GM06990 (cell line): ENCODE results near the gene DCBLD1.
"Not testable (repeated sequence)": the region's sequence is repeated elsewhere in the genome, so short reads cannot be mapped to it uniquely, and the experiment has no call there.

Source experiments
- DNase-seq: peaks from one replicate; pipeline ENCODE4 v3.0.0-alpha.2; 2011; ENCODE audit not compliant: insufficient read length; ENCODE audit errors: extremely low read depth
- H3K27me3 ChIP-seq: replicated peaks from 2 replicates; pipeline ENCODE4 v1.6.0; 2011; ENCODE audit warnings: low read length; ENCODE audit not compliant: control insufficient read depth, insufficient read depth
- H3K36me3 ChIP-seq: 2 replicates; pipeline ENCODE4 v1.5.1; 2011; ENCODE audit warnings: low read length; ENCODE audit not compliant: control insufficient read depth, insufficient read depth
- H3K4me3 ChIP-seq: replicated peaks from 2 replicates; pipeline ENCODE4 v1.5.1; 2011; ENCODE audit warnings: low read depth, mild to moderate bottlenecking, control low read depth, low read length
- CTCF ChIP-seq: IDR thresholded peaks from 2 replicates; pipeline ENCODE4 v1.5.1; 2011; ENCODE audit warnings: low read length, control low read depth, mild to moderate bottlenecking, inconsistent platforms; ENCODE audit not compliant: insufficient read depth, poor library complexity, severe bottlenecking

The DCBLD1 gene

GRCh38 chr6:117482240-117483003 is at the start of gene DCBLD1:
TSS of gene DCBLD1 (plus strand) at chr6:117482674. CDS start at chr6:117482782, 108 bp downstream.
- no peaks in the 10 kb centered on the region for H3K27me3 ChIP-seq
- H3K4me3 ChIP-seq: peak within 1 kb of the TSS; percentile 89
- peak; percentile 8 for TF ChIP-seq CTCF
- H3K36me3 ChIP-seq: peaks cover 2% of the 10 kb centered on the region
- DNase-seq: peak; percentile 85

GRCh38 chr6:117440706-117441525 is 41.6 kb upstream of the DCBLD1 start:
- H3K27me3 ChIP-seq: no peaks in the 10 kb centered on the region; the same call in 1 of the 2 replicates
- H3K36me3 ChIP-seq: no peaks in the 10 kb centered on the region
- TF ChIP-seq CTCF: no peak
- DNase-seq: no peak
- no peak overlapping the region for H3K4me3 ChIP-seq

GRCh38 chr6:117441824-117442264 is 40.6 kb upstream of the DCBLD1 start:
- no peaks in the 10 kb centered on the region for H3K36me3 ChIP-seq
- H3K4me3 ChIP-seq: no peak overlapping the region
- no peak for DNase-seq
- TF ChIP-seq CTCF: no peak
- H3K27me3 ChIP-seq: no peaks in the 10 kb centered on the region; the same call in 1 of the 2 replicates

DNA sequence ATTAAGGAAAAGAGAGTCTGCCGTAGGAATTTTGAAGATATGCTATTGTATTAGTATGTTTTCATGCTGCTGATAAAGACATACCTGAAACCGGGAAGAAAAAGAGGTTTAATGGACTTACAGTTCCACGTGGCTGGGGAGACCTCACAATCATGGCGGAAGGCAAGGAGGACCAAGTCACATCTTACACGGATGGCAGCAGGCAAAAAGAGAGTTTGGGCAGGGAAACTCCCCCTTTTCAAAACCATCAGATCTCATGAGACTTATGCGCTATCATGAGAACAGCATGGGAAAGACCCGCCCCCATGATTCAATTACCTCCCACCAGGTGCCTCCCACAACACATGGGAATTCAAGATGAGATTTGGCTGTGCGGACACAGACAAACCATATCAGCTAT is 40.2 kb upstream of the DCBLD1 start:
- DNase-seq, H3K27me3 ChIP-seq, H3K36me3 ChIP-seq, H3K4me3 ChIP-seq: not testable (repeated sequence)

DNA sequence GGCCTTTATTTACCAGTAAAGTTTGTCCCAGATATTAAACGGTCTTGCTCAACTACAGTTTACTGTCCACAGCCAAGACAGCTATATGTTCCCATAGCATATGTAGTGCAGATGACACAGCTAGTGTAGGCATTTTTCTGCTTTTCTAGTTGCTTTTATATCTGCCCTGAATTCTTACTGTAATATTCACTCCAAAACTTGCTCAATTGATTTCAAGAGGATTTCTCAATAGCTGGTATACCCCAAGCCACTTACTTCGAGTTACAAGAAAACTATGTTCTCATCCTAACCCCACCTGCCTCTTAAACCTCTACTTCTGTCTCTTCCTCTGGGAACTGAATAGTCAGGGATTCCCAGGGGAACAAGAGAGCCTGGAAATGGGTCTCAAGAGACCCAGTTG is 37.9 kb upstream of the DCBLD1 start:
- TF ChIP-seq CTCF: no peak
- Histone ChIP-seq H3K36me3 (no peaks in the 10 kb centered on the region), H3K27me3 (no peaks in the 10 kb centered on the region; the same call in 1 of the 2 replicates), H3K4me3 (no peak overlapping the region)
- DNase-seq: no peak

DNA sequence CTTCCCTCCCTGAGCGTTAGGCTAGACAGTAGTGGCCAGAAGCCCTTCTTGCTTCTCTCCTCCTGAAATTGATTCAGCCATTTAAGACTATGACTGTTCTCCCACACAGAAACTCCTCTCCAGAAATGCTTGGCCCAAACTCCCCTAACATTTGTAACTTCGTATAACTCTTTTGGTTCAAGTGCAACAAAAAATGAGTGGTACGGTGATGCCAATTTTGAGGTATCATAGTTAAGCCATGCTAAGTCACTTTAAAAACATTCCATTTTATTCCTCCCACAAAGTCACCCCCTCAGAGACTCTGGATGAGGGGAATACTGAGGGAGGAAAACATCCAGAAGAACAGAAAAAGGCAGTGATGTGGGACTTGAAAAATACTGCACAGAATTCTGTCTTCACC is 35.6 kb upstream of the DCBLD1 start:
- no peak for TF ChIP-seq CTCF
- no peaks in the 10 kb centered on the region; the same call in 1 of the 2 replicates for H3K27me3 ChIP-seq
- DNase-seq: no peak
- no peak overlapping the region for H3K4me3 ChIP-seq
- H3K36me3 ChIP-seq: no peaks in the 10 kb centered on the region
